Smooth muscle cell (in vitro differentiated cells): Measurements from ENCODE around the gene DYNLRB1. TPM values are rescaled to one million over a fixed set of nuclear protein-coding genes. Genes with fewer than 3 reads are reported as not detected.

Experiments
- DNase-seq: peaks from one replicate; lab custom pipeline; 2025; ENCODE audit not compliant: unreplicated experiment; lab: John Stamatoyannopoulos, UW
- H2AFZ ChIP-seq: fragments of 200-600 bp; sonication (generic); 2 replicates; pipeline ENCODE4 v1.6.0; 2016; ENCODE audit warnings: antibody characterized with exemption, low read depth, mild to moderate bottlenecking
- H3F3A ChIP-seq: fragments of 200-600 bp; sonication (generic); 2 replicates; pipeline ENCODE4 v1.6.0; 2017; ENCODE audit warnings: antibody characterized with exemption, low read depth
- H3K27ac ChIP-seq: fragments of 200-600 bp; sonication (generic); 2 replicates; pipeline ENCODE4 v1.5.1; 2016; ENCODE audit warnings: low read depth, mild to moderate bottlenecking
- H3K27me3 ChIP-seq: fragments of 200-600 bp; sonication (generic); 2 replicates; pipeline ENCODE4 v1.6.1; 2016; ENCODE audit warnings: low read depth, mild to moderate bottlenecking
- H3K36me3 ChIP-seq: fragments of 200-600 bp; sonication (generic); 2 replicates; pipeline ENCODE4 v1.5.1; 2016; ENCODE audit warnings: low read depth
- H3K4me1 ChIP-seq: fragments of 200-600 bp; sonication (generic); 2 replicates; pipeline ENCODE4 v1.5.1; 2016; ENCODE audit warnings: low read depth
- H3K4me2 ChIP-seq: fragments of 200-600 bp; sonication (generic); 2 replicates; pipeline ENCODE4 v1.6.0; 2016; ENCODE audit warnings: mild to moderate bottlenecking
- H3K4me3 ChIP-seq: fragments of 200-600 bp; sonication (generic); 2 replicates; pipeline ENCODE4 v1.5.1; 2016; ENCODE audit warnings: mild to moderate bottlenecking
- H3K79me2 ChIP-seq: fragments of 200-600 bp; sonication (generic); 2 replicates; pipeline ENCODE4 v1.6.0; 2016; ENCODE audit warnings: low read depth, mild to moderate bottlenecking
- H3K9ac ChIP-seq: fragments of 200-600 bp; sonication (generic); 2 replicates; pipeline ENCODE4 v1.6.0; 2016; ENCODE audit warnings: low read depth
- H3K9me3 ChIP-seq: fragments of 200-600 bp; sonication (generic); replicated peaks from 2 replicates; pipeline ENCODE4 v1.5.1; 2016; ENCODE audit warnings: low read depth
- H4K20me1 ChIP-seq: fragments of 200-600 bp; sonication (generic); 2 replicates; pipeline ENCODE4 v1.6.0; 2016; ENCODE audit warnings: low read depth
- WGBS: methylation state at CpG from one replicate; pipeline ENCODE4 v1.1.7; 2016; ENCODE audit warnings: low lambda C conversion rate; 5-methylcytosine and 5-hydroxymethylcytosine counted together
- polyA plus RNA-seq: library from polyadenylated mRNA; unstranded; fragments of >200 nt; fragmentation: Nextera tagmentation; extraction: Ambion mirVana; gene quantifications from 2 replicates; pipeline ENCODE4 v1.2.1, GENCODE V29; 2016
- total RNA-seq: library from RNA; depleted of rRNA; stranded (reverse); fragments of >200 nt; gene quantifications from 2 replicates; pipeline ENCODE4 v1.2.3, GENCODE V29; 2014
- TF ChIP-seq, protein P1 (sequence below): fragments of 200-600 bp; sonication (generic); IDR thresholded peaks from 2 replicates; pipeline ENCODE4 v1.5.1; 2017; ENCODE audit warnings: borderline replicate concordance, mild to moderate bottlenecking, antibody characterized with exemption; ENCODE audit not compliant: insufficient read depth, poor library complexity, severe bottlenecking

DYNLRB1 gene
- total and polyA plus RNA-seq, 2 experiments from 2014 or later, result 202 to 224 TPM

DNA sequence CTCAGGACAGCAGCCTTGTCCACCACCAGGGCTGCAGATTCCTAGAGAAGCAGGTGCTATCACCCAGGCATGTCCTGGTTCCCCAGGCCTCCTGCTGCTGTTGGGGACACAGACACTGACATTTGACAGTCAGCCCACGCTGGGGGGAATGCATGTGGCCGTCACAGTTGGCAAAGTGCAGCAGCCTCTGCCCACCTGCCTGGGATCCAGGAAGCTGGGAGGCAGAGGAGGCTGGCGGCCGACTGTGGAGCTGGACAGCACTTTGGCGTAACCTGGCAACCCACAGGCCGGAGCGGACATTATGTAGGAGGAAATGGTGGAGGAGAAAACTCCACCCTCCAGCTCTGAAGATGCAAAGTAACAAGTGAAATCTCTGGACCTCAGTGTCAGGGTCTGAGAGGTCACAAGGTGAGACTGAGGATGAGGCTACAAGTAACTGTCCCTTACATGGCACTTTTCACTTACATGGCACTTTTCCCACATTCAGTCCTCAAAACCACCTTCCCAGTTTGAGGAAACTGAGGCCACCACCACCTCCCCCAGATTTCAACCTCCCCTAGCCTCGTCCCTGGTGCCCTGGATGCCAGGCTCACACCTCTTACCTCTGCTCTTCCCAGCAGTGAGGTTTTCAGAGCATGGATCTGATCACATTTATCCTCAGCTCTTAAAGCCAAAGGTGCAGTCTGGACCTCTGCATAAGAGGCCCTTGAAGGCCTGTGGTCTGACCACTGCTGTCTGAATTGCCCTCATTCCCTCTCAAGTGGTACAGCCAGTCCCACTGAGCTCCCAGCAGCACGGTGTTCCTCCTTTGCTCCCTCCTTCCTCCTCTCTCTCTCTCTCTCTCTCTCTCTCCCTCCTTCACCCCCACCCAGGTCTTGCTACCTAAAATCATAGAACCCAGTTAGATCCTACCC lies 51.0 kb downstream of the DYNLRB1 start:
- DNase-seq, result no peak
- Histone ChIP-seq H4K20me1 (no peaks in the 10 kb centered on the region), H3K79me2 (no peaks in the 10 kb centered on the region), H3K36me3 (no peaks in the 10 kb centered on the region), H3K4me2 (no peak overlapping the region), H2AFZ (no peak overlapping the region), H3F3A (peaks cover 4% of the 10 kb centered on the region), H3K9me3 (no peaks in the 10 kb centered on the region), H3K4me1 (no peaks in the 10 kb centered on the region), H3K27ac (no peak overlapping the region), H3K9ac (no peak overlapping the region), H3K4me3 (no peak overlapping the region), H3K27me3 (no peaks in the 10 kb centered on the region)
- TF ChIP-seq, protein P1, sequence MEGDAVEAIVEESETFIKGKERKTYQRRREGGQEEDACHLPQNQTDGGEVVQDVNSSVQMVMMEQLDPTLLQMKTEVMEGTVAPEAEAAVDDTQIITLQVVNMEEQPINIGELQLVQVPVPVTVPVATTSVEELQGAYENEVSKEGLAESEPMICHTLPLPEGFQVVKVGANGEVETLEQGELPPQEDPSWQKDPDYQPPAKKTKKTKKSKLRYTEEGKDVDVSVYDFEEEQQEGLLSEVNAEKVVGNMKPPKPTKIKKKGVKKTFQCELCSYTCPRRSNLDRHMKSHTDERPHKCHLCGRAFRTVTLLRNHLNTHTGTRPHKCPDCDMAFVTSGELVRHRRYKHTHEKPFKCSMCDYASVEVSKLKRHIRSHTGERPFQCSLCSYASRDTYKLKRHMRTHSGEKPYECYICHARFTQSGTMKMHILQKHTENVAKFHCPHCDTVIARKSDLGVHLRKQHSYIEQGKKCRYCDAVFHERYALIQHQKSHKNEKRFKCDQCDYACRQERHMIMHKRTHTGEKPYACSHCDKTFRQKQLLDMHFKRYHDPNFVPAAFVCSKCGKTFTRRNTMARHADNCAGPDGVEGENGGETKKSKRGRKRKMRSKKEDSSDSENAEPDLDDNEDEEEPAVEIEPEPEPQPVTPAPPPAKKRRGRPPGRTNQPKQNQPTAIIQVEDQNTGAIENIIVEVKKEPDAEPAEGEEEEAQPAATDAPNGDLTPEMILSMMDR, result no peak
- 92% methylated on average over 9 of the region's 9 CpGs for whole genome bisulfite sequencing

DNA sequence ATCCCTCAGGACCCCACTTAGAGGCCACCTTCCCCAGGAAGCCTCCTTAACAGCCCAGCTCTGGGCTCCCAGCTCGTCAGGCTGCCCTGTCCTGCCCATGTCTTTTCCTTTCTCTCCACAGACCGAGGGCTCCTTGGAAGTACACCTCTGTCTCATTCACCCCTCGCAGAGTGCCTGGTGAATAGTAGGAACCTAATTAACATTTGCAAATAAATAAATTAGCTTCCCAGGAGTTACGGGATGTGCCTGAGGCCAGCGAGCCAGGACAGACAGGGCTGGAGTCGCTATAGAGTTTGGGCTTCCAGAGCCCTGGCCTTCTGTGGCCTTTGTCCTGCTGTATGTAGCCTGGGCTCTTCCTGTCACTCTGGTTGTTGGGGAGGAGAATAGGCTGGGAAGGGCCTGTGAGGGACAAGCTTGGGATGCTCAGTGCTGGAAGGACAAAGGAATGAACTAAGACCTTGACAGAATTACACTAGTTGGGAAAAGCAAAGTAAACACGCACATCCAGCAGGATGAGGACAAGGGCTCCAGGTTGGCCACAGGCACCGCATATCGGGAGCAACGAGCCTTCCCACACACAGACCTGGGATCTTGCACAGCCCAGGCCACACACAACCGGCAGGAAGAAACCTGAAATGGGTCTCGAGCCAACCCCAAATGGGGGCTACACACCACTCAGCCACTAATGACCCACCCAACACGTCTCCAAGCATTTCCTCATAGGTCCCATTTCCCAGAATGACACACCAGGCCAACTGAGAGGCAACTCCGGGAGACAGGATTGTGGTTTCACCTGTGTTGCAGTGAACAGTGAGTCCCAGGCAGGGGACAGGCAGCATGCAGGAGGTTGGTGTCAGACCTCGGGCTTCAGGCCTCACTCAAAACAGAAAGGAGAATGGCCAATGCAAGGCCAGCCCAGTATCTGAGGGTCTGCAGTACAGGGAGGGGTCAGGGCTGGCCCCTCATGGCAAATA lies 52.0 kb downstream of the DYNLRB1 start:
- no peak overlapping the region for H3K4me2 ChIP-seq
- H3K79me2 ChIP-seq, result no peaks in the 10 kb centered on the region
- no peaks in the 10 kb centered on the region for H4K20me1 ChIP-seq
- H3K27me3 ChIP-seq, result no peaks in the 10 kb centered on the region
- H2AFZ ChIP-seq, result no peak overlapping the region
- no peak overlapping the region for H3K4me3 ChIP-seq
- no peak overlapping the region for H3K9ac ChIP-seq
- H3F3A ChIP-seq, result peaks cover 4% of the 10 kb centered on the region
- no peak overlapping the region for H3K27ac ChIP-seq
- H3K36me3 ChIP-seq, result no peaks in the 10 kb centered on the region
- no peaks in the 10 kb centered on the region for H3K9me3 ChIP-seq
- no peaks in the 10 kb centered on the region for H3K4me1 ChIP-seq
- DNase-seq, result no peak
- TF ChIP-seq, protein P1, result no peak
- WGBS, result 93% methylated on average over 15 of the region's 15 CpGs

DNA sequence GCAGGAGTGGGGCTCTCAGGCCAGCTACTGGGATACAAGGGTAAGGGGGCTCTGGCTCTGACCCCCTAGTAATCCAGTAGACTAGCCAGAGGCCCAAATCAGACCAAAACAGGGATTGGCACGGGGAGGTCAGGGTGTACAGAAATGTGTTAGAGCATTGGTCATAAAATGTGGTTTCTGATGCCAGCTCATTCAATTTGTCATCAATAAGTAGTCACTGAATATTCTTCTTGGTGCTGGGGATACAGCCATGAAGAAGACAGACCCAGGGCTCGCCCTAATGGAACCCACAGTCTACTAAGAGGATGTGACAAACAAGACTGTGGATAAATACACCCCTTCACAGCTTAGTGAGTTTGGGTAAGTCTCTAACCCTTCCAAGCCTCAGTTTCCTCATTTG lies 53.4 kb downstream of the DYNLRB1 start:
- Histone ChIP-seq H3K36me3 (no peaks in the 10 kb centered on the region), H3K79me2 (no peaks in the 10 kb centered on the region), H3K27me3 (no peaks in the 10 kb centered on the region), H3K4me2 (no peak overlapping the region), H3K9me3 (no peaks in the 10 kb centered on the region), H3F3A (peaks cover 4% of the 10 kb centered on the region), H2AFZ (no peak overlapping the region), H3K4me3 (no peak overlapping the region), H4K20me1 (no peaks in the 10 kb centered on the region), H3K27ac (no peak overlapping the region), H3K9ac (no peak overlapping the region), H3K4me1 (no peaks in the 10 kb centered on the region)
- TF ChIP-seq, protein P1, result no peak
- 90% methylated on average over 2 of the region's 2 CpGs for WGBS
- DNase-seq, result no peak
